Measurements from ENCODE around the gene ECI1.
A peak's percentile ranks its signal among the peaks of the same experiment; 100 is the strongest.
"Not testable (repeated sequence)": the region's sequence is repeated elsewhere in the genome, so short reads cannot be mapped to it uniquely, and the experiment has no call there.

ECI1 gene

DNA sequence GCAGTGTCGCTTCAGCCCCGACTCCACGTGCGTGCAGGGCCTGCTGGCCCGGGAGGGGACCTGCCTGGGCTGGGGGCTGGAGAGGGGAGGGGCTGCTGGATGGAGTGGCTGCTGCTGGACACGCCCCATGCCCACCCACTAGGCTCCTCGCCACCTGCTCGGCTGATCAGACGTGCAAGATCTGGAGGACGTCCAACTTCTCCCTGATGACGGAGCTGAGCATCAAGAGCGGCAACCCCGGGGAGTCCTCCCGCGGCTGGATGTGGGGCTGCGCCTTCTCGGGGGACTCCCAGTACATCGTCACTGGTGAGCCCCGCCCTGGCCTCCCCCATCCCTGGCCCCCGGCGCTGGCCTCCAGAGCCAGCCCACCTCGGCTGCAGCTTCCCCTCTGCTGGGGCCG is 43.1 kb downstream of the ECI1 start:
- H3K4me1 Mint-ChIP-seq = peaks cover 37% of the 10 kb centered on the region
- H3K36me3 Mint-ChIP-seq (ENCODE audit: low read depth) = peaks cover 28% of the 10 kb centered on the region
- no peak overlapping the region for H3K4me3 Mint-ChIP-seq
- no peak overlapping the region for H3K27ac Mint-ChIP-seq
- no peaks in the 10 kb centered on the region for H3K27me3 Mint-ChIP-seq
- no peak for ATAC-seq
- no peak for DNase-seq
- no peaks in the 10 kb centered on the region for H3K9me3 Mint-ChIP-seq

DNA sequence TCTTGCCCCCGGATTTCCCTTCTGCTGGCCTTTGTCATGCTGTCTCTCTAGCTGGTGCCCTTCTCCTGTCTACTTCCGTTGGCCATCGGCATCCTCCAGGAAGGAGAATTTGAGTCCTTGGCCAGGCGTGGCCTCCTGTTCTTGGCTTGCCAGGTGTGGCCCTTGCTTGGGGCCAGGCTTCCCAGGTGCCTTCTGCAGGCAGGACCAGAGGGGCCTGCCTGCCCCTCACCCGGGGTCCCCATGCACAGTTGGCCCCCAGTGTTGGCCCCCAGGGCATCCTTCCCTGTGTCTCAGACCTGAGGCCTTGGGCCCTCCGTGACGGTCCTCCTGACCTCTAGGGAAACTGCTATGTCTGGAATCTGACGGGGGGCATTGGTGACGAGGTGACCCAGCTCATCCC is 43.5 kb downstream of the ECI1 start:
- ATAC-seq (no peak), DNase-seq (no peak)
- Mint-ChIP-seq H3K4me3 (peak overlapping the region; percentile 87), H3K36me3 (ENCODE audit: low read depth) (peaks cover 26% of the 10 kb centered on the region), H3K9me3 (no peaks in the 10 kb centered on the region), H3K27ac (peak overlapping the region; percentile 30), H3K27me3 (no peaks in the 10 kb centered on the region), H3K4me1 (peaks cover 33% of the 10 kb centered on the region)

DNA sequence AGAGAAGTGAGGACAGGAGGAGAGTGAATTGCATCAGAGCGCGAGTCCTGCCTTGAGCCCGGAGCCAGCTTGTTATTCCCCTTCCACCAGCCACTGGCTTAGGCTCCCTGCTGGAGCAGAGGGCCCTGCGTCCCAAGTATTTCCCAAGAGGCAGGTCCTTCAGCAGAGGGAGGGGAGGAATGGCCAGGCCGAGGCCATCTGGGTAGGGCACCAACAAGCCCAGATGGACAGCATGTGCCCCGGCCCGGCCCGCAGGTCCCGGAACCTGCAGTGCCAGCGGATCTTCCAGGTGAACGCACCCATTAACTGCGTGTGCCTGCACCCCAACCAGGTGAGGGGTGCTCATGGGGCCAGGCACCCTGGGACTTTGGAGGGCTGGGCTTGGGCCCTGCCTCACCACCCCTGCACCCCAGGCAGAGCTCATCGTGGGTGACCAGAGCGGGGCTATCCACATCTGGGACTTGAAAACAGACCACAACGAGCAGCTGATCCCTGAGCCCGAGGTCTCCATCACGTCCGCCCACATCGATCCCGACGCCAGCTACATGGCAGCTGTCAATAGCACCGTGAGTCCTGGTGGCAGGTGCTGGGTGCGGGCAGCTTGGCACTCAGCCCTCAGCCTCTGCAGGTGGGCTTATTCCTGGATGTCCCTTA is 44.5 kb downstream of the ECI1 start:
- DNase-seq = no peak
- peak overlapping the region; percentile 88 for H3K27ac Mint-ChIP-seq
- H3K4me3 Mint-ChIP-seq = peak overlapping the region; percentile 87
- H3K4me1 Mint-ChIP-seq = peaks cover 26% of the 10 kb centered on the region
- no peak for ATAC-seq
- no peaks in the 10 kb centered on the region for H3K9me3 Mint-ChIP-seq
- no peaks in the 10 kb centered on the region for H3K27me3 Mint-ChIP-seq
- peaks cover 18% of the 10 kb centered on the region for H3K36me3 Mint-ChIP-seq (ENCODE audit: low read depth)

DNA sequence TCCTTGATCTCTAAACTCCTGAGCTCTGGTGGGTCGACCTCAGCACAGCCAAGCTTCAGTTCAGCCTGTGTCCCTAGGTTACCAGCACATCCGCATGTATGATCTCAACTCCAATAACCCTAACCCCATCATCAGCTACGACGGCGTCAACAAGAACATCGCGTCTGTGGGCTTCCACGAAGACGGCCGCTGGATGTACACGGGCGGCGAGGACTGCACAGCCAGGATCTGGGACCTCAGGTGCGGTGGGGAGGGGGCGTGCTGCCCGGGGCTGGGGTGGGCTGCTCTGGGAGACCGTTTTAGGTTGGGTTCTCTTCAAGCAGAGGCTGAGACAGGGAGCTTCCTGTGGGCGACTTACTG is 45.0 kb downstream of the ECI1 start:
- H3K4me3 Mint-ChIP-seq = peak overlapping the region; percentile 87
- H3K27me3 Mint-ChIP-seq = no peaks in the 10 kb centered on the region
- H3K9me3 Mint-ChIP-seq = no peaks in the 10 kb centered on the region
- ATAC-seq (no peak), DNase-seq (no peak)
- H3K4me1 Mint-ChIP-seq = peaks cover 25% of the 10 kb centered on the region
- peak overlapping the region; percentile 88 for H3K27ac Mint-ChIP-seq
- peaks cover 18% of the 10 kb centered on the region for H3K36me3 Mint-ChIP-seq (ENCODE audit: low read depth)

DNA sequence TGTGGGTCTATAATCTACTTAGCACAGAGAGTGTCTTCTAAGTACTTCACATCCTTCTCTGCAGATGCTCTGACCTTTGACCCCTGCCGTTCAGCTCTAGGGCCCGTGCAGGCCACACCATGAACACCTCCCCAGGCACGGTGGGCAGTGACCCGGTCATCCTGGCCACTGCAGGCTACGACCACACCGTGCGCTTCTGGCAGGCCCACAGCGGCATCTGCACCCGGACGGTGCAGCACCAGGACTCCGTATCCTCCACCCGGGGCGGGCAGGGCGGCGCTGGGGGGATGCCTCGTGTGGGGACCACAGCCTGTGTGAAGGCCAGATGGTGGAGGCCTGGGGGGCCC is 45.4 kb downstream of the ECI1 start:
- Mint-ChIP-seq H3K27ac (peak overlapping the region; percentile 88), H3K36me3 (ENCODE audit: low read depth) (peaks cover 18% of the 10 kb centered on the region), H3K27me3 (no peaks in the 10 kb centered on the region), H3K4me3 (peak overlapping the region; percentile 87), H3K4me1 (peaks cover 25% of the 10 kb centered on the region), H3K9me3 (no peaks in the 10 kb centered on the region)
- DNase-seq (no peak), ATAC-seq (peak; percentile 8)

DNA sequence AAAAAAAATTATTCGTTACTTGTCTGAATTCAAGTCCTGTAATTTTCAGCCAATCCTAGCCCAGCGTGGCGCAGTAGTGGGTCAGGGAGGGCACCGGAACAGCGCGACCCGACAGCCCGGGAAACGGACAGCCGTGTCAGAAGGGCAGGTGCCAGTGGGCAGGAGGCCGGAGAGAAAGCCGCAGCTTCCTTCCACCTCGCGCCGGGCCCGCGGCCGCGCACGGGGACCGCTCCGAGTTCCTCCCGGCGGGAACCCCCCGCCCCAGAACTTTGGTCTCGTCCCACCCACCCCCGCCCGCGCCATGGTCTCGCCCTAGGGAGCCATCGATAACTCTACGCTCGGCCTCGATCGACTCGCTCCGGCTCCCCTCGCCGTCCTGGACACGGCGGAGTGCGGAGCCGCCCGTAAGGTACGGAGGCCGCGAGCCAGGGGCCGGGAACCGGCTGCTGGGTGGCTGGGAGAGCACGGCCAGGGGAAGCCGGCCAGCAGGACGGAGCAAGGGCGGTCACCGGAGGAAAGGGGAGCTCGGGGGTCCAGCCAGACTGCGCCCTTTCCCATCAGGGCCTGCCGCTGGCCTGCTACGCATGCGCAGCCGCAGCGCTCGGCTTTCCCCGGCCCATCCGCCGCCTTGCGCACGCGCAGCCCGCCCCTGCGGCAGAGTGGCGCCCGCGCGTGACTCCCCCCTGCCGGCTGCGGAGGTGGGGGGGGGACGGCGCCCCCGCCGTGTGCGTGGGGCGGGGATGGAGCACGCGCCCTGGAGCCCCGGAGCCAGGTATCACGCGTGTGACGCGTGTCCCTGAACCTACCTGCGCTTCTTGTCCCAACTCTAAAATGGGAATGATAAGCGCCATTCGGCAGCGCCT is 46.1 kb downstream of the ECI1 start, which contains the start of gene MLST8:
Gene MLST8, plus strand, starts transcription at position 351 of the 863 bp plus-strand sequence. CDS start 632 bp downstream, outside the sequence.
- Mint-ChIP-seq H3K36me3 (ENCODE audit: low read depth) (peaks cover 18% of the 10 kb centered on the region), H3K4me1 (peaks cover 25% of the 10 kb centered on the region), H3K9me3 (no peaks in the 10 kb centered on the region), H3K27ac (peak within 1 kb of the TSS; percentile 88), H3K4me3 (peak within 1 kb of the TSS; percentile 87), H3K27me3 (peaks cover under 1% of the 10 kb centered on the region)
- peak; percentile 75 for ATAC-seq
- DNase-seq = peak; percentile 90

DNA sequence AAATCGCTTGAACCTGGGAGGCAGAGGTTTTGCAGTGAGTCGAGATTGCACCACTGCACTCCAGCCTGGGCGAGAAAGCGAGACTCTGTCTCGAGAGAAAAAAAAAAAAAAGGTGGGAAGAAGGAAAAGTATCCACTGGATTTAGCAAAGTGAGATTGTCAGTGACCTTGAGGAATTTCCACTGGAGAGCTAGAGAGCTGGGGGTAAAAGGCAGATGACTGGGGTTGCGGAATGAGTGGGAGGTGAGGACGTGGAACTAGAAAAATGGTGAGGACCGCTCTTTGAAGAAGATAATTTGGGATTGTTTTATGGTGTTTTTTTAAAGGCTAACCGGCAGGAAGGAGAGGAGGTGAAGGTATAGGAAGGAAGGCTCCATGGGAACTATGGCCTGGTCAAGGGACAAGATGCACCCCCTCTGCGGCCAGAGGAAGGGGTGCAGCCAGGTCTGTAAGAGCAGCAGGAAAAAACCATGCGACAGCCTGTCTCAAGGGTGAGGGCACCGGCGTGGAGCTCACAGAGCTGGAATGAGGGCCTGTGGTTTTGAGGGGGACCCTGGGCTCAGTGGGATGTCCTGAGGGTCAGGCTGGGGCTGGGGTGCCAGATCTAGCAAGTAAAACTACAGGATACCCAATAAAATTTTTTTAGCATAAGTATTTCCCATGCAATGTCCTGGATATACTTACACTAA is 46.8 kb downstream of the ECI1 start:
- peaks cover 25% of the 10 kb centered on the region for H3K4me1 Mint-ChIP-seq
- no peaks in the 10 kb centered on the region for H3K9me3 Mint-ChIP-seq
- no peak for DNase-seq
- peaks cover 3% of the 10 kb centered on the region for H3K27me3 Mint-ChIP-seq
- H3K36me3 Mint-ChIP-seq (ENCODE audit: low read depth) = peaks cover 18% of the 10 kb centered on the region
- ATAC-seq = no peak
- peak overlapping the region; percentile 78 for H3K27ac Mint-ChIP-seq
- H3K4me3 Mint-ChIP-seq = peak overlapping the region; percentile 87

DNA sequence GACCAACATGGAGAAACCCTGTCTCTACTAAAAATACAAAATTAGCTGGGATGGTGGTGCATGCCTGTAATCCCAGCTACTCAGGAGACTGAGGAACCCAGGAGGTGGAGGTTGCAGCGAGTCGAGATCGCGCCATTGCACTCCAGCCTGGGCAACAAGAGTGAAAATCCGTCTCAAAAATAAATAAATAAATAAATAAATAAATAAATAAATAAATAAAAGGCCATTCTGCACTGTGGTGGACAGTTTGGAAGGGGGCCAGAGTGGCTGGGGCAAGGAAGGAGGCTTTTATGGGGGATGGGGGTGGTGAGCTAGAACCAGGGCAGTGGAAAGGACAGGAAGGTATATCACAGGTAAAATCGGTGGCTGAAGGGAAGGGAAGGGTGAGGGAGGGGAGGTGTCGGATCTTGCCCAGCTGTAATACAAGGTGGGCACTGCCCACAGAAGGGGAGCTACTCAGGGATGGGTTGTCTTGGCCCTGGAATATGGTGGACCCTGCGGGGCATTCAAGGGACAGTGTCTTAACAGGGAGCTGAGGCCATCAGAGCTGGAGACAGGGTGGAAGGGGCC is 48.2 kb downstream of the ECI1 start:
- Mint-ChIP-seq H3K27me3 (peaks cover 12% of the 10 kb centered on the region), H3K4me3 (peak overlapping the region; percentile 36), H3K4me1 (peaks cover 25% of the 10 kb centered on the region), H3K36me3 (ENCODE audit: low read depth) (peaks cover 17% of the 10 kb centered on the region), H3K27ac (peak overlapping the region; percentile 14)
- H3K9me3 Mint-ChIP-seq, ATAC-seq, DNase-seq: not testable (repeated sequence)

DNA sequence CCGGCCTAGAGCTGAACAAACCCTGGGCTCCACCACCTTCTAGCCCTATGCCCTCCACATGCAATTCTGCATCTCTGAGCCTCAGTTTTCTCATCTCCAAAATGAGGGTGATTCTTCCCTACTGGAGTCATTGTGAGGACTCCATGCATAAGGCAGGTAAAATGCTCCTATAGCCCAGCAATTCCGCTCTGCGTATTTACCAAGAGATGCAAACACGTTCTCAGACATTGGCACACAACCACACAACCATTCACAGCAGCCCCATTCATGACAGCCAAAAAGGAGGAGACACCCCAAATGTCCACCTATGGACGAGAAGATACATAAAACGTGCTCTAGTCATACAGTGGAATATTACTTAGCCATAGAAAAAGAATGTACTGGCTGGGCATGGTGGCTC is 51.1 kb downstream of the ECI1 start:
- Mint-ChIP-seq H3K9me3 (no peaks in the 10 kb centered on the region), H3K27ac (no peak overlapping the region), H3K27me3 (peaks cover 26% of the 10 kb centered on the region), H3K4me1 (peaks cover 11% of the 10 kb centered on the region), H3K36me3 (ENCODE audit: low read depth) (no peaks in the 10 kb centered on the region), H3K4me3 (no peak overlapping the region)
- ATAC-seq (no peak), DNase-seq (no peak)

DNA sequence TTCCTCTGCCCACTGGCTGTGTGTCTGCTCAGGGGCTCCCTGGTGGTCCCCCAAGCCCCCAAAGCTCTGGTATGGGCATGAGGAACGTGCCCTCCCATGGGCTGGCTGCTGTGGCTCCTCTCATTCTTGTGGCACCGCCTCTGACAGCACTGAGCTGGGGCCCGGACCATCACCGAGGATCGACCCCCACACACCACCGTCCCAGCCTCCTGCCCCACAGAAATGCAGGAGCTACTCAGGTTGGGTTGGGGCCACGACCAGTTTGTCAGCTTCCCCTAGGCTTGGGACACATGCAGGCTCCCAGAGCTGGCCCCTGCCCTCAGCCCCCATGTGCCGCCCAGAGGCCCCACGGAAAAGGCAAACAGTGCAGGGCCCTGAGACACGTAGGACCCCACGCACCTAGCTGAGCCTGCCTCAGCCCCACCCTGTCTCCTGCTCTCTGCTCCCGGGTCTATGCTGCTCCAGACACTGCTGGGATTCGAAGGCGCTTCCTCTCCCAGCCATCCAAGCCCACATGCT is 51.7 kb downstream of the ECI1 start:
- peaks cover 14% of the 10 kb centered on the region for H3K4me1 Mint-ChIP-seq
- H3K27ac Mint-ChIP-seq = no peak overlapping the region
- H3K27me3 Mint-ChIP-seq = peaks cover 30% of the 10 kb centered on the region
- no peaks in the 10 kb centered on the region for H3K9me3 Mint-ChIP-seq
- H3K4me3 Mint-ChIP-seq = no peak overlapping the region
- DNase-seq (no peak), ATAC-seq (no peak)
- no peaks in the 10 kb centered on the region for H3K36me3 Mint-ChIP-seq (ENCODE audit: low read depth)

DNA sequence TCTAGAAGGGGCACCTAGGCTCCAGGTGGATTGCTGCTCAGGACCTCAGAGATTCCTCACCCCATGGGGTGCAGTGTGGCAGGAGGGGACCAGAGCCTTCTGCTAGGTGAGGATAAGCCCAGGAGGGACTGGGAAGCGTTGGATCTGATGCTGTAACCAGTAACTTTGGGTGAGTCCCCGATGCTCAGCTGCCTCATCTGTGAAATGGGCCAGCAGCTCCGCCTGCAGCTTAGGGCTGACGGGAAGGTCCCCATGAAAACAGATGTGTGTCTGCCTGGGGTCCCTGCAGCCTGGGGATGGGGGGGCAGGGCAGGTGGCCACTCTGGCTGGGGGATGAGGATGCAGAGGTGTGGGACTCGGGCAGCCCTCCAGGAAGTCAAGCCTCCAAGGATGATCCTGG is 52.3 kb downstream of the ECI1 start:
- H3K4me3 Mint-ChIP-seq = no peak overlapping the region
- H3K27me3 Mint-ChIP-seq = peaks cover 35% of the 10 kb centered on the region
- no peak for DNase-seq
- H3K36me3 Mint-ChIP-seq (ENCODE audit: low read depth) = no peaks in the 10 kb centered on the region
- H3K4me1 Mint-ChIP-seq = peaks cover 8% of the 10 kb centered on the region
- no peak for ATAC-seq
- no peaks in the 10 kb centered on the region for H3K9me3 Mint-ChIP-seq
- H3K27ac Mint-ChIP-seq = no peak overlapping the region

DNA sequence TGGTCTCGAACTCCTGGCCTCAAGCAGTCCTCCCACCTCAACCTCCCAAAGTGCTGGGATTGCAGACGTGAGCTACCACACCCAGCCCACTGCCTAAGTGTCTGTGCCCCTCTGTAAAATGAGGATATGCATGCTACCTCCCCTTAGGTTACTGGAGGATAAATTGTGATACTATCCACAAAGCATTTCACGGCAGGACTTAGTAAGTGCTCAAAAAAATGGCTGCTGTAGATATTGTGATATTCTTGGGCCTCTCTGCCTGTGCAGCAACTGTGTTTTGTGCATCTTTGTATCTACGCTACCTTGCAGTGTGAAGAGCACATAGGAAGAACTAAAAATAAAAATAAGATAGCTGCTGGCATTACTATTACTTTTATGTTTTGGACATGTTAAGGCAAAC is 53.1 kb downstream of the ECI1 start:
- ATAC-seq (no peak), DNase-seq (no peak)
- no peak overlapping the region for H3K27ac Mint-ChIP-seq
- no peaks in the 10 kb centered on the region for H3K36me3 Mint-ChIP-seq (ENCODE audit: low read depth)
- H3K4me1 Mint-ChIP-seq = peaks cover 6% of the 10 kb centered on the region
- peak overlapping the region; percentile 32 for H3K4me3 Mint-ChIP-seq
- H3K9me3 Mint-ChIP-seq = no peaks in the 10 kb centered on the region
- peaks cover 35% of the 10 kb centered on the region for H3K27me3 Mint-ChIP-seq

DNA sequence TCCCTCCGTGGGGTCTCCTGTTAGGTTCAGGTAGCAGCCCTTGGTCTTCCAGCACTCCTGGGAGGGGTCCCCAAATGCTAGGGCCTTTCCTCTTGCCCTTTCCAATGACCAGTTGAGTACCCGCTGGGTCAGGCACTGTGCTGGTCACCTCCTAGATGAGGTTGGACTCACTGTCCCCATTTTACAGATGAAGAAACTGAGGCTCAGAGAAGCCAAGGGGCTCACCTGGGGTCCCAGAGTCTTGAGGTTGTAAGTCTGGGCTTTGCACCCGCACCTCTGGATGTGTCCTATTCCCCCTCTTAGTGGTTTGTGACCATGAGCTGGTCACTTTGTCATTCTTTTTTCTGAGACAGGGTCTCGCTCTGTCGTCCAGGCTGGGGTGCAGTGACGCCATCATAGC is 53.6 kb downstream of the ECI1 start:
- peaks cover 35% of the 10 kb centered on the region for H3K27me3 Mint-ChIP-seq
- H3K36me3 Mint-ChIP-seq (ENCODE audit: low read depth) = no peaks in the 10 kb centered on the region
- H3K9me3 Mint-ChIP-seq = no peaks in the 10 kb centered on the region
- no peak overlapping the region for H3K27ac Mint-ChIP-seq
- no peak for DNase-seq
- H3K4me1 Mint-ChIP-seq = peaks cover 6% of the 10 kb centered on the region
- ATAC-seq = no peak
- peak overlapping the region; percentile 32 for H3K4me3 Mint-ChIP-seq

DNA sequence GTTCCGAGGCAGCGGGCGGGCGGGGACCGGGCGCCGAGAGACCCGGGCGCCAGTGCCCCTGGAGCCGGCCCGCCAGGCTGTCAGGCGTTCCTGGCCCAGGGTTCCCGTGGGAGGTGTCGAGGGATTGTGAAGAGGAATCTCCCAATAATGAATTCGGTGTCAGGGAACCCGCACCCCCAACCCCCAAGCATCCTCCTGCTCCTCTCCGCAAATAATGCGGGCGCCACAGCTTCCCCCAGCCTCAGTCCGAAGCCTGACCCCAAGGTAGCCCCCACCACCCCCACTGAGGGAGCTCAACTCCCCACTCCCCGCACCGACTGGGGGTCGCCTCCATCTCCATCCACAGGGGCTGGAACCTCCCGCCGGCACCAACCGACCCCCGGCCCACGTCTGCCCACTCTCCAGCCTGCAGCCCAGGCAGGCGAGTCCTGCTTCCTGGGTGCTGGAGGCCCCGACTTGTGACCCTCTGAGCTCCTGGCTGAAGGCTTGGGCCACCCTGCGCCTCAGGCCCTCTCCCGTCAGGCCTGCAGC is 54.3 kb downstream of the ECI1 start:
- Mint-ChIP-seq H3K27ac (no peak overlapping the region), H3K36me3 (ENCODE audit: low read depth) (no peaks in the 10 kb centered on the region), H3K27me3 (peaks cover 35% of the 10 kb centered on the region), H3K9me3 (no peaks in the 10 kb centered on the region), H3K4me3 (peak overlapping the region; percentile 29), H3K4me1 (peaks cover 6% of the 10 kb centered on the region)
- no peak for ATAC-seq
- DNase-seq = no peak
